OCI-LY1 (cell line): ENCODE results near the gene SMC3.

Source experiments
- H2AFZ ChIP-seq: fragments of 200-600 bp; sonication (generic), shearing (Covaris generic); 2 replicates; pipeline ENCODE4 v1.6.0; 2014; ENCODE audit warnings: antibody characterized with exemption, mild to moderate bottlenecking, low read length
- H3F3A ChIP-seq: fragments of 200-600 bp; sonication (generic), shearing (Covaris generic); 2 replicates; pipeline ENCODE4 v1.6.0; 2014; ENCODE audit warnings: mild to moderate bottlenecking, antibody characterized with exemption, low read length, moderate library complexity; ENCODE audit not compliant: insufficient read depth
- H3K27ac ChIP-seq: fragments of 200-600 bp; sonication (generic); 2 replicates; pipeline ENCODE4 v1.5.1; 2014; ENCODE audit warnings: low read length, mixed run types, mild to moderate bottlenecking, low read depth; ENCODE audit not compliant: poor library complexity, severe bottlenecking
- H3K27me3 ChIP-seq: fragments of 200-600 bp; sonication (generic); 2 replicates; pipeline ENCODE4 v1.6.0; 2014; ENCODE audit warnings: antibody characterized with exemption, mild to moderate bottlenecking, low read length, moderate library complexity; ENCODE audit not compliant: insufficient read depth
- H3K36me3 ChIP-seq: fragments of 200-600 bp; sonication (generic); 2 replicates; pipeline ENCODE4 v1.6.1; 2014; ENCODE audit warnings: mild to moderate bottlenecking, antibody characterized with exemption, low read length, moderate library complexity, mixed read lengths; ENCODE audit not compliant: insufficient read depth
- H3K4me1 ChIP-seq: fragments of 200-600 bp; sonication (generic); 2 replicates; pipeline ENCODE4 v1.5.1; 2014; ENCODE audit warnings: mild to moderate bottlenecking, low read length, moderate library complexity; ENCODE audit not compliant: insufficient read depth, severe bottlenecking
- H3K4me2 ChIP-seq: fragments of 200-600 bp; sonication (generic), shearing (Covaris generic); 2 replicates; pipeline ENCODE4 v1.6.1; 2014; ENCODE audit warnings: low read length
- H3K4me3 ChIP-seq: fragments of 200-600 bp; sonication (generic); 2 replicates; pipeline ENCODE4 v1.5.1; 2014; ENCODE audit warnings: low read length, low read depth, mild to moderate bottlenecking, mixed read lengths; ENCODE audit not compliant: poor library complexity, severe bottlenecking
- H3K79me2 ChIP-seq: fragments of 200-600 bp; shearing (Covaris generic); 2 replicates; pipeline ENCODE4 v1.6.1; 2016; ENCODE audit warnings: mixed run types, low read length, mixed read lengths; ENCODE audit not compliant: insufficient read depth
- H3K9ac ChIP-seq: fragments of 200-600 bp; sonication (generic), shearing (Covaris generic); 2 replicates; pipeline ENCODE4 v1.6.1; 2014; ENCODE audit warnings: mild to moderate bottlenecking, low read length, mixed read lengths
- H3K9me2 ChIP-seq: fragments of 200-600 bp; sonication (generic), shearing (Covaris generic); 2 replicates; pipeline ENCODE4 v1.6.1; 2014; ENCODE audit warnings: low read depth, mild to moderate bottlenecking, low read length, mixed read lengths
- H3K9me3 ChIP-seq: fragments of 200-600 bp; shearing (Covaris generic); 2 replicates; pipeline ENCODE4 v1.6.1; 2014; ENCODE audit warnings: low read length, mixed read lengths
- H4K20me1 ChIP-seq: fragments of 200-600 bp; sonication (generic), shearing (Covaris generic); 2 replicates; pipeline ENCODE4 v1.6.0; 2016; ENCODE audit warnings: mild to moderate bottlenecking, low read length; ENCODE audit not compliant: insufficient read depth
- CTCF ChIP-seq: fragments of 200-600 bp; sonication (generic), shearing (Covaris generic); IDR thresholded peaks from 2 replicates; pipeline ENCODE4 v1.5.1; 2017; ENCODE audit warnings: mild to moderate bottlenecking, antibody characterized with exemption, low read length, moderate library complexity, mixed read lengths
- EZH2 ChIP-seq: fragments of 200-600 bp; sonication (generic), shearing (Covaris generic); IDR thresholded peaks from 2 replicates; pipeline ENCODE4 v1.8.0; 2017; ENCODE audit warnings: borderline replicate concordance, mixed run types, mild to moderate bottlenecking, antibody characterized with exemption, low read length, moderate library complexity, mixed read lengths

The SMC3 gene

DNA sequence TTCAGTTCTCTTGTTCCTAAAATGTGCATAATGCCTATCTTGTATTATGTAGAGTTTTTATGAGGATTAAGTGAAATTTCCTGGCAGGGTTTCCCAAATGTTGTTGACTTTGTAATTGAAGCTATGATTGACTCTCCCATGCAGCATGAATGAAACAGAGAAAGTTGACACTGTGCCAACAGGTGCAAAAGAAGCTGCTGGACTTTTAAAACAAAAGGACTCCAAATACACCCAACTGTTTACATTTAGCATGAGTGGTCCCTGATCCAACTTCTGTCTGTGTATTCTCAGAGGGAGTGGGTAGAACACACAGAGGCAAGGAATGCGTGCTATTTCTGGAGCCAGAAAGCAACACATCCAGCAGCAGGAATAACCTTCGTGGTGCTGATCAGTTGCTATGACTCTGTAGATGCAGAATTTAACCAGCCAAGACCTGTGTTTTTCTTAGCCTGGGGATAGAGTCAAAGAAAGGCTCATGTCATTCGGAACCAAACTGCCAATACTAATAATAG, 62.2 kb downstream of the SMC3 start:
- no peaks in the 10 kb centered on the region for H4K20me1 ChIP-seq
- no peaks in the 10 kb centered on the region for H3K9me3 ChIP-seq
- H3K79me2 ChIP-seq = no peaks in the 10 kb centered on the region
- H3K4me3 ChIP-seq = no peak overlapping the region
- no peaks in the 10 kb centered on the region for H3K36me3 ChIP-seq
- TF ChIP-seq CTCF (no peak), EZH2 (no peak)
- no peak overlapping the region; the same call in 1 of the 2 replicates for H3K4me2 ChIP-seq
- H3K27ac ChIP-seq = peak overlapping the region; percentile 47
- peaks cover 23% of the 10 kb centered on the region for H3K4me1 ChIP-seq
- H3K27me3 ChIP-seq = no peaks in the 10 kb centered on the region
- H3F3A ChIP-seq = no peaks in the 10 kb centered on the region
- H3K9ac ChIP-seq = no peak overlapping the region
- H3K9me2 ChIP-seq = no peaks in the 10 kb centered on the region
- no peak overlapping the region for H2AFZ ChIP-seq

- Histone ChIP-seq H3K4me3 (no peak overlapping the region), H4K20me1 (no peaks in the 10 kb centered on the region)
These were observed 64.4 kb downstream of the SMC3 start for GRCh38 chr10:110631934-110632333.

DNA sequence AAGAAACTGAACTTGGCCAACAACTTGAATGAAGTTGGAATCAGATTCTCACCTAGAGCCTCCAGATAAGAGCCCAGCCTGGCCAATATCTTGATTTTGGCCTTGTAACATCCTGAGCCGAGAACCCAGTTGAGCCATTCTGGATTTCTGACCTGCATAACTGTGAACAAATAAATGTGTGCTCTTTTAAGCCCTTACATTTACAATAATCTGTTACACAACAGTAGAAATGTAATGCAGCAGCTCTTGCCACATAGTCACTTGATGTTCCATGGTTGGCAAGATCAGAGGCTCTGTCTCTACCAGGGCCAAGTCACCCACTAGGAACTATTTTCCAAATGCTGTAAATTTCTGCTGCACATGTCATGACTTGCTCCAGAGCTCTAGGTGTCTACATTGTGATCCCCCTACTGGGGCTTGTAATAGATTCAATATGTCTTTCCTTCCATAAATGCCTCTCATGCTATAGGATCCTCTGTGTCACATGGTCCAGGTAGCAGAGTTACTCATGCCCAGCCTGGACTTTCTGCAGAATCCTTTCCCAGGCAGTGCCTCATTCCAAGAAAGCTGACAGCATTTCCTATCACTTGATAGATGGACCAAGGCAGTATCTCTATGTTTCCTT, 65.2 kb downstream of the SMC3 start:
- no peak overlapping the region for H3K9ac ChIP-seq
- H2AFZ ChIP-seq = no peak overlapping the region
- H3K4me2 ChIP-seq = no peak overlapping the region
- H3K4me3 ChIP-seq = no peak overlapping the region
- no peaks in the 10 kb centered on the region for H3K27me3 ChIP-seq
- H3K9me3 ChIP-seq = no peaks in the 10 kb centered on the region
- peaks cover 46% of the 10 kb centered on the region for H3K4me1 ChIP-seq
- no peaks in the 10 kb centered on the region for H3K36me3 ChIP-seq
- no peaks in the 10 kb centered on the region for H3K9me2 ChIP-seq
- H3K79me2 ChIP-seq = no peaks in the 10 kb centered on the region
- no peak for TF ChIP-seq EZH2
- TF ChIP-seq CTCF = no peak
- peak overlapping the region; percentile 50 for H3K27ac ChIP-seq
- no peaks in the 10 kb centered on the region for H4K20me1 ChIP-seq
- H3F3A ChIP-seq = no peaks in the 10 kb centered on the region

More at GRCh38 chr10:110631934-110632333, 64.4 kb downstream of the SMC3 start:
- H3F3A ChIP-seq = no peaks in the 10 kb centered on the region
- no peaks in the 10 kb centered on the region for H3K9me3 ChIP-seq
- no peaks in the 10 kb centered on the region for H3K79me2 ChIP-seq
- H3K4me1 ChIP-seq = peaks cover 44% of the 10 kb centered on the region
- no peak overlapping the region for H3K9ac ChIP-seq
- H3K4me2 ChIP-seq = no peak overlapping the region
- no peaks in the 10 kb centered on the region for H3K27me3 ChIP-seq
- peak overlapping the region; percentile 50 for H3K27ac ChIP-seq
- H2AFZ ChIP-seq = no peak overlapping the region
- TF ChIP-seq EZH2 = no peak
- no peak for TF ChIP-seq CTCF
- no peaks in the 10 kb centered on the region for H3K9me2 ChIP-seq
- no peaks in the 10 kb centered on the region for H3K36me3 ChIP-seq
